HCT116 (cell line): ENCODE data around the gene RGMB. TPM values are rescaled to one million over a fixed set of nuclear protein-coding genes. Genes with fewer than 3 reads are reported as not detected.

ENCODE experiments used
- ATAC-seq: fragments of 200-7000 bp; cut with Tn5 transposase; 2 replicates; pipeline ENCODE4 v1.9.1; 2020; ENCODE audit warnings: mild to moderate bottlenecking, moderate library complexity
- BruUV-seq: library from RNA; stranded (reverse); fragments of 400-500 nt; replicated peaks from 2 replicates; lab custom pipeline; 2021; lab: Mats Ljungman, UMichigan
- CTCF ChIA-PET: fragments of 300-600 bp; sonication (Branson Sonifier 250); formaldehyde crosslinking; loops from one replicate; lab custom pipeline; 2021; ENCODE audit warnings: antibody characterized with exemption; lab: Charles Lee
- POLR2A ChIA-PET: fragments of 300-600, 350-600 bp; sonication (Branson Sonifier 250); formaldehyde crosslinking; loops from one replicate; lab custom pipeline; 2021; ENCODE audit warnings: antibody characterized with exemption; lab: Charles Lee
- RAD21 ChIA-PET, 2 experiments: fragments of 300-600 bp; sonication (Branson Sonifier 250); formaldehyde crosslinking; loops; one replicate each; lab custom pipeline; 2023; ENCODE audit warnings: low total read pairs in 2 of 2; ENCODE audit not compliant: uncharacterized antibody in 2 of 2, unreplicated experiment in 2 of 2, low non-redundant PET in 1 of 2; lab: Charles Lee
- DNase-seq: peaks from one replicate; pipeline ENCODE4 v3.0.0-alpha.2; 2010; ENCODE audit warnings: low read depth, low spot score
- H2AFZ ChIP-seq: fragments of 200-600 bp; shearing (Covaris generic), sonication (generic); 2 replicates; pipeline ENCODE4 v1.6.1; 2017; ENCODE audit warnings: low read depth, mixed run types, mixed read lengths, antibody characterized with exemption, low read length; ENCODE audit not compliant: poor library complexity, severe bottlenecking
- H3K27ac ChIP-seq: 2 replicates; pipeline ENCODE4 v1.5.1; 2012; ENCODE audit warnings: low read depth, low read length
- H3K27me3 ChIP-seq: fragments of 200-600 bp; sonication (generic); 2 replicates; pipeline ENCODE4 v1.6.1; 2016; ENCODE audit warnings: mixed run types, low read length, mixed read lengths; ENCODE audit not compliant: insufficient read depth
- H3K36me3 ChIP-seq, 2 experiments: fragments of 200-500 bp in 1 of 2; fragments of 200-600 bp in 1 of 2; sonication (Bioruptor generic) in 1 of 2; sonication (generic) in 1 of 2; 2 replicates each; pipeline versions ENCODE4 v1.5.1 to v1.6.1; 2014 to 2016; ENCODE audit warnings: low read length in 2 of 2, inconsistent platforms in 1 of 2, mixed read lengths in 1 of 2, mixed run types in 1 of 2; ENCODE audit not compliant: insufficient read depth in 2 of 2, control insufficient read depth in 1 of 2
- H3K4me1 ChIP-seq, 2 experiments: fragments of 200-600 bp in 1 of 2; sonication (generic) in 1 of 2; 2 replicates each; pipeline versions ENCODE4 v1.5.1 to v1.6.1; 2012 to 2017; ENCODE audit warnings: low read length in 2 of 2, inconsistent platforms in 1 of 2, mild to moderate bottlenecking in 1 of 2, mixed read lengths in 1 of 2, mixed run types in 1 of 2, moderate library complexity in 1 of 2; ENCODE audit not compliant: insufficient read depth in 2 of 2, control insufficient read depth in 1 of 2
- H3K4me2 ChIP-seq: fragments of 200-600 bp; sonication (generic); 2 replicates; pipeline ENCODE4 v1.6.1; 2017; ENCODE audit warnings: mixed run types, low read length, mixed read lengths
- H3K4me3 ChIP-seq, 2 experiments: fragments of 200-600 bp in 1 of 2; sonication (generic) in 1 of 2; replicated peaks in 1 of 2; 2 replicates each; pipeline ENCODE4 v1.5.1; 2011 to 2016; ENCODE audit warnings: low read length in 2 of 2, control low read depth in 1 of 2, low read depth in 1 of 2, mild to moderate bottlenecking in 1 of 2, mixed read lengths in 1 of 2, mixed run types in 1 of 2
- H3K79me2 ChIP-seq: fragments of 200-600 bp; sonication (generic); 2 replicates; pipeline ENCODE4 v1.6.1; 2017; ENCODE audit warnings: mild to moderate bottlenecking, mixed run types, low read length, moderate library complexity, mixed read lengths; ENCODE audit not compliant: insufficient read depth
- H3K9ac ChIP-seq: fragments of 200-600 bp; sonication (generic); 2 replicates; pipeline ENCODE4 v1.6.1; 2016; ENCODE audit warnings: low read length, mixed read lengths
- H3K9me2 ChIP-seq: fragments of 200-600 bp; sonication (generic), shearing (Covaris generic); 2 replicates; pipeline ENCODE4 v1.6.1; 2017; ENCODE audit warnings: mixed run types, mild to moderate bottlenecking, moderate library complexity; ENCODE audit not compliant: insufficient read depth
- H3K9me3 ChIP-seq, 2 experiments: fragments of 200-500 bp in 1 of 2; fragments of 200-600 bp in 1 of 2; sonication (Bioruptor generic) in 1 of 2; sonication (generic) in 1 of 2; 2 replicates each; pipeline ENCODE4 v1.6.1; 2014 to 2017; ENCODE audit warnings: low read length in 2 of 2, mixed read lengths in 2 of 2, inconsistent platforms in 1 of 2, low read depth in 1 of 2, mild to moderate bottlenecking in 1 of 2, mixed run types in 1 of 2, moderate library complexity in 1 of 2; ENCODE audit not compliant: control insufficient read depth in 1 of 2, insufficient read depth in 1 of 2
- H4K20me1 ChIP-seq: fragments of 200-600 bp; sonication (generic), shearing (Covaris generic); 2 replicates; pipeline ENCODE4 v1.6.1; 2017; ENCODE audit warnings: mixed run types, mild to moderate bottlenecking, moderate library complexity; ENCODE audit not compliant: insufficient read depth
- ATF3 ChIP-seq: IDR thresholded peaks from 2 replicates; pipeline ENCODE4 v1.6.1; 2012
- CBX3 ChIP-seq: IDR thresholded peaks from 2 replicates; pipeline ENCODE4 v1.6.1; 2012; ENCODE audit warnings: low read depth
- CEBPB ChIP-seq: IDR thresholded peaks from 2 replicates; pipeline ENCODE4 v1.6.1; 2012; ENCODE audit warnings: low read depth
- CTCF ChIP-seq, 3 experiments: fragments of 200-600 bp in 1 of 3; sonication (generic) in 1 of 3; IDR thresholded peaks in 2 of 3; conservative IDR thresholded peaks in 1 of 3; 2 replicates each; pipeline ENCODE4 v1.5.1; 2012 to 2017; ENCODE audit warnings: low read depth in 2 of 3, low read length in 2 of 3, antibody characterized with exemption in 1 of 3, borderline replicate concordance in 1 of 3, control low read depth in 1 of 3, mild to moderate bottlenecking in 1 of 3, mixed read lengths in 1 of 3, mixed run types in 1 of 3, moderate library complexity in 1 of 3; ENCODE audit not compliant: insufficient read depth in 1 of 3
- EGR1 ChIP-seq: IDR thresholded peaks from 2 replicates; pipeline ENCODE4 v1.6.1; 2012; ENCODE audit warnings: low read depth
- ELF1 ChIP-seq: IDR thresholded peaks from 2 replicates; pipeline ENCODE4 v1.6.1; 2012; ENCODE audit warnings: low read depth, borderline replicate concordance
- EZH2 ChIP-seq: fragments of 200-600 bp; sonication (generic); IDR thresholded peaks from 2 replicates; pipeline ENCODE4 v1.6.1; 2017; ENCODE audit warnings: antibody characterized with exemption, mixed run types
- FOSL1 ChIP-seq: IDR thresholded peaks from 2 replicates; pipeline ENCODE4 v1.6.1; 2012; ENCODE audit warnings: low read depth
- JUND ChIP-seq: IDR thresholded peaks from 2 replicates; pipeline ENCODE4 v1.6.1; 2012
- MAX ChIP-seq: IDR thresholded peaks from 2 replicates; pipeline ENCODE4 v1.6.1; 2012
- POLR2A ChIP-seq: IDR thresholded peaks from 2 replicates; pipeline ENCODE4 v1.7.0; 2011; ENCODE audit warnings: borderline replicate concordance; ENCODE audit not compliant: insufficient read depth, insufficient read length; ENCODE audit errors: extremely low read depth
- POLR2AphosphoS5 ChIP-seq: IDR thresholded peaks from 2 replicates; pipeline ENCODE4 v1.6.1; 2011; ENCODE audit warnings: mild to moderate bottlenecking, low read depth, low read length, moderate library complexity
- RAD21 ChIP-seq: IDR thresholded peaks from 2 replicates; pipeline ENCODE4 v1.6.1; 2012; ENCODE audit warnings: low read depth, mild to moderate bottlenecking
- SP1 ChIP-seq: IDR thresholded peaks from 2 replicates; pipeline ENCODE4 v1.6.1; 2012; ENCODE audit warnings: low read depth
- SRF ChIP-seq: IDR thresholded peaks from 2 replicates; pipeline ENCODE4 v1.6.1; 2012; ENCODE audit warnings: low read depth
- TCF7L2 ChIP-seq: IDR thresholded peaks from 2 replicates; pipeline ENCODE4 v1.7.0; 2011; ENCODE audit warnings: borderline replicate concordance, inconsistent platforms; ENCODE audit not compliant: insufficient read depth, insufficient read length; ENCODE audit errors: extremely low read depth
- YY1 ChIP-seq: IDR thresholded peaks from 2 replicates; pipeline ENCODE4 v1.6.1; 2011; ENCODE audit warnings: low read length, low read depth, moderate library complexity, mild to moderate bottlenecking; ENCODE audit not compliant: insufficient replicate concordance; ENCODE audit errors: extremely low read depth
- ZFX ChIP-seq: fragments of 450-650 bp; IDR thresholded peaks from 2 replicates; pipeline ENCODE4 v1.6.1; 2017
- ZNF274 ChIP-seq: fragments of 200-500 bp; sonication (Bioruptor generic); IDR thresholded peaks from 2 replicates; pipeline ENCODE4 v1.6.1; 2014; ENCODE audit warnings: mild to moderate bottlenecking, low read depth, low read length, inconsistent platforms
- intact Hi-C: fragments of 100-400 bp; cut with micrococcal nuclease; formaldehyde crosslinking; loops from 2 replicates; pipeline ENCODE4 v1.10.0; 2022
- total RNA-seq: library from RNA; stranded (reverse); gene quantifications from one replicate; pipeline ENCODE4 v1.2.1, GENCODE V29; 2021; ENCODE audit not compliant: unreplicated experiment

Gene RGMB
- total RNA-seq, 1 experiment from 2014 or later: 18.3 TPM

GRCh38 chr5:98781520-98781919 lies 8.1 kb downstream of the RGMB start:
- intact Hi-C loops: no loop called here
- ATAC-seq (no peak), DNase-seq (no peak)
- CTCF ChIA-PET: interaction anchor here (1.3 to 1.5 kb wide), 2 partner anchors 12 to 13 kb away, joined by 5 to 6 read pairs; no protein-coding TSS in a partner anchor
- H3K9me2 ChIP-seq: no peaks in the 10 kb centered on the region
- H3K4me2 ChIP-seq: no peak overlapping the region
- no TSS peak for BruUV-seq
- H3K9me3 ChIP-seq: no peaks in the 10 kb centered on the region
- H3K4me1 ChIP-seq: no peaks in the 10 kb centered on the region
- RAD21 ChIA-PET: no interaction called here
- H2AFZ ChIP-seq: no peak overlapping the region
- no peak overlapping the region for H3K4me3 ChIP-seq
- POLR2A ChIA-PET: no interaction called here
- H4K20me1 ChIP-seq: peaks cover 6% of the 10 kb centered on the region; the same call in 1 of the 2 replicates
- TF ChIP-seq CBX3 (no peak), SRF (no peak), ATF3 (no peak), ELF1 (no peak), EGR1 (no peak), RAD21 (no peak), ZFX (no peak), ZNF274 (no peak), YY1 (no peak), EZH2 (no peak), POLR2AphosphoS5 (no peak), POLR2A (no peak), TCF7L2 (no peak)
- H3K36me3 ChIP-seq: peaks cover 0 to 8% of the 10 kb centered on the region in 2 experiments; a peak in 2 of 4 replicates
- H3K79me2 ChIP-seq: peaks cover 95% of the 10 kb centered on the region
- no peak overlapping the region for H3K9ac ChIP-seq
- no peak overlapping the region for H3K27ac ChIP-seq
- no peaks in the 10 kb centered on the region for H3K27me3 ChIP-seq

- intact Hi-C loops: no loop called here
- no TSS peak for BruUV-seq
- no peak overlapping the region for H2AFZ ChIP-seq
- H3K4me1 ChIP-seq: no peaks in the 10 kb centered on the region
- H4K20me1 ChIP-seq: peaks cover 6% of the 10 kb centered on the region; the same call in 1 of the 2 replicates
- H3K27me3 ChIP-seq: no peaks in the 10 kb centered on the region
- no peak overlapping the region for H3K9ac ChIP-seq
- ChIA-PET CTCF (no interaction called here), POLR2A (no interaction called here), RAD21 (no interaction called here)
- ATAC-seq (no peak), DNase-seq (no peak)
- no peak overlapping the region for H3K4me3 ChIP-seq
- no peaks in the 10 kb centered on the region for H3K9me3 ChIP-seq
- H3K27ac ChIP-seq: no peak overlapping the region
- no peaks in the 10 kb centered on the region for H3K9me2 ChIP-seq
- peaks cover 96% of the 10 kb centered on the region for H3K79me2 ChIP-seq
- no peak overlapping the region for H3K4me2 ChIP-seq
- peaks cover 0 to 8% of the 10 kb centered on the region in 2 experiments; a peak in 2 of 4 replicates for H3K36me3 ChIP-seq
- TF ChIP-seq CTCF (IDR thresholded peaks at IDR 0.05 in 2 of 3, conservative IDR thresholded peaks at IDR 0.05 in 1 of 3; ENCODE audit: borderline replicate concordance in 1 of 3, insufficient read depth in 1 of 3, low read depth in 2 of 3, low read length in 2 of 3) (no peak), JUND (no peak), EZH2 (no peak), MAX (no peak), TCF7L2 (no peak), CEBPB (no peak), CBX3 (no peak), SP1 (no peak), FOSL1 (no peak), RAD21 (no peak)
These were observed 8.5 kb downstream of the RGMB start for GRCh38 chr5:98781964-98782363.
